LHCN-M2 (cell line): ENCODE measurements around the gene MAPK1IP1L. TPM values are rescaled to one million over a fixed set of nuclear protein-coding genes. Genes with fewer than 3 reads are reported as not detected.
A peak's percentile ranks its signal among the peaks of the same experiment; 100 is the strongest.
"Not testable (repeated sequence)": the region's sequence is repeated elsewhere in the genome, so short reads cannot be mapped to it uniquely, and the experiment has no call there.

Experiments
- DNase-seq: peaks from one replicate; pipeline ENCODE4 v3.0.0-alpha.2; 2012; ENCODE audit warnings: low read depth
- polyA plus RNA-seq: library from polyadenylated mRNA; unstranded; fragments of >200 nt; gene quantifications from one replicate; pipeline ENCODE4 v1.2.1, GENCODE V29; 2012; ENCODE audit warnings: missing spikeins
- total RNA-seq: library from RNA; depleted of rRNA; stranded (reverse); fragments of >200 nt; gene quantifications from 2 replicates; pipeline ENCODE4 v1.2.3, GENCODE V29; 2014; rRNA removed

Gene MAPK1IP1L
- 117 and 196 TPM in 2 replicates for total RNA-seq
- 57.4 TPM for polyA plus RNA-seq

DNA sequence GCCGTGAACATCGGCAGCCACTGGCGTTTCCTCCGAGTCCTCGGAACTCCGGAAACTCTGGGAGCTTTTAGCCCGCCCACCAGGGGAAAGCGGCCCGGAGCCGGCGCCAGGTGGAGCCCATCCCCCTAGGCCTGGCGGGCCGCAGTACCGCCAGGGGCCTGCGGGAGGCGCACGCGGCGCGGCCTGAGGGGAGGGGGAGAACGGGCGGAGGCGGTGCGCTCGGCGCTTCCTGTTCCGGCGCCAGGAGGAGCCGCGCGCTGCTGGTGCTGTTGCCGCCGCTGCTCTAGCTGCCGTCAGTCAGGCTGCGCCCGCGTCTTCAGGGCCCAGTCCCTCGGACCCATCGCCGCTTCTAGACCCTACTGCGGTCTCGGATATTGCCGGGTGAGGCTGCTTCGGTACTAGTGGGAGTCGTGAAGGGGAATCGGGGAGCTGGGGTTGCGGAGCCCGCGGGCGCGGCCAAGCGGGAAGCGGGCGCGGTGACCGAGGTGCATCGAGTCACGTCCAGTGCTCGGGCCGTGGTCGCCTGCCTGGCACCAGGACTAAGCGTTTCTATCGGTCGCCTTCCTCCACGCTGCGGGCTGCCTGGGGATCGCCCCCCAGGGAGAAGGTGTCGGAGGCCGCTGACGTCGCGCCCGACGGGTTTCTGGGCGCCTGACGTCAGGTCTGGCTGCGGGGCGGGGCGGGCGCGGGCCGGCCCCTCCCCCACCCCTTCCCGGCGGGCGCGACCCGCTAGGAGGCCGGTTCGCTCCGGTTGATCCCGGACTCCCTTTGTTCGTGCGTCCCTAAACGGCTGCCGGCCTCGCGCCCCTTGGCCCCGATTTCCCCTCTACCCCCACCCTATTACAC, at the start of gene MAPK1IP1L:
Gene MAPK1IP1L, plus strand, starts transcription at position 225 of the 846 bp plus-strand sequence. CDS start 10,037 bp downstream, outside the sequence.
- peak; percentile 91 for DNase-seq

DNA sequence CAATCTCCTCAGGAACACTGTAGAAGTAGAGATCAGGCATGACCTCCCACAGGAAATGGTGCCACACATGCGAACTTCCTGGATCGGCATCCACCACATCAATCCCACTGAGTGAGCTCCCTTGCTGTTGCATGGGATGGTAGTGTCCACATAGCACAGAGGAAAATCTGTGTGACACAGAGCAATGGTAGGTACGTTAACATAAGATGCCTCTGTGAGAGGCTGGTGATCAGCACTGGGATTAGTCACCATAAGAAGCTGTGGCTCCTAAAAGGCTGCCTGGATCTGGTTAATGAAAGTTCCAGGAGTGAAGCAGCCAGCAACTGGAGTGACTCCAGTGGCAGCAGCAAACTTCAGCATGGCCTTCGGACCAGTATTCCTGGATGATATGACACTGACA, 46.4 kb upstream of the MAPK1IP1L start:
- no peak for DNase-seq

DNA sequence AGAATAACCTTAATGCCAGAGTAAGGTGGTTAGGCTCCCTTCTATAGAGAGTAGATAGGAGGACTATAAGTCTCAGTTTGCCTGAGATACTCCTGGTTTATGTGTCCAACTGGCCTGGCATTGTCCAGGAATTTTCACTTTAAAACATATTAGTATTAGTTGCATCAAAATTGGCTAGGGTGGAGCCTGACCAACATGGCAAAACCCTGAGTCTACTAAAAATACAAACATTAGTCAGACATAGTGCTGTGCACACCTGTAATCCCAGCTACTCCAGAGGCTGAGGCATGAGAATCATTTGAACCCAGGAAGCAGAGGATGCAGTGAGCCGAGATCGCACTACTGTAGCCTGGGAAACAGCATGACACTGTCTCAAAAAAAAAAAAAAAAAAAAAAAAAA, 36.4 kb upstream of the MAPK1IP1L start:
- no peak for DNase-seq

DNA sequence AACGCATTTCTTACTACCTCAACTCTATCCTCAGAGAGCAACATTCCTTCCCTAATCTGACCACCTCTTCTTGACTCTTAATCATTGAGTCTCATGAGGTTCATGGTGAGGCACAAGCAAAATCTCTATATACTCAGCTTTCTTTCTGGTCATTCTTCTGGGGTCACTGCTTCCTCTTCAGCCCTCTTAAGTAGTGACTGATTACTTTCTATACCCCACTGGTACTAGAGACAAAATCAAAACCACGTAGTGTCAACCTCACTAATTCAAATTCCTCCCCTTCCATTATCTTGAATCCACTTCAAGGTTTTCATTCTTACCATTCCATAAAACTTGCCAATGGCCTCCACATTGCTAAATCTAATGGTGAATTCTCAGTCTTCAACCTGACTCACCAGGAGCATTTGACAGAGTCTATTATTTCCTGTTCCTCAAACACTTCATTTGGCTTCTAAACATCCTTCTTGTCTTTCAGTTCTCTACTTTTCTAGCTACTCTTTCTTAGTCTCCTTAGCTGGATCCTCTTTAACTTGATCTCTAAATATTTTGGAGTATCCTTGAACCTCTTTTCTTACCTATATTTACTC, 31.4 kb upstream of the MAPK1IP1L start:
- no peak for DNase-seq

DNA sequence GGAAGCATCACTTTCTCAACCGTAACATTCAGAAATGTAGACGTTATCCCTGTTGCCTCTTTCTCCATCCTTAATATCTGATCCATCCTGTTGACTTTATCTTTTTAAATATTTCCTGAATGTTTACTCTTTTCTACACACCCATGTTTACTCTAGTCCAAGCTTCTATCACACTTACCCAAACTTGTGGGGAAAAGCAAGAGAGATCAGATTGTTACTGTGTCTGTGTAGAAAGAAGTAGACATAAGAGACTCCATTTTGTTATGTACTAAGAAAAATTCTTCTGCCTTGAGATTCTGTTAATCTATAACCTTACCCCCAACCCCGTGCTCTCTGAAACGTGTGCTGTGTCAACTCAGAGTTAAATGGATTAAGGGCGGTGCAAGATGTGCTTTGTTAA, 27.1 kb upstream of the MAPK1IP1L start:
- not testable (repeated sequence) for DNase-seq

DNA sequence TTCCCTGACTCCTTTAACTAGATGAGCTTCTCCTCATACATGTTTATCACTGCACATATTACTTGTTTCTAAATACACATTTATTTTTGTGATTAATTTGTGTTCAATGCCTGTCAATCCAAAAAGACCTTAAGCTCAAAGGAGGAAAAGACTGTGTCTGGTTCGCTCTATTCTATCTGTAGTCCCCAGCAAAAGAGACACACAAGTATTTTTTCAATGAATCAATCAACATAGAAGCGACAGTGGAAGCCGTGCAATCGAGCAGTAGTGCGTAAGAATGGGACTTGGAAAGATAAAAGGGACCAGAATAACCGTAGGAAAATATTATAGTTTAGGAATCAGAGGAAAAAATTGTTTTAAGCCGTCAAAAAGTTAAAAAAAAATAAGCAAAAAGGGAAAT, 25.5 kb upstream of the MAPK1IP1L start:
- no peak for DNase-seq

DNA sequence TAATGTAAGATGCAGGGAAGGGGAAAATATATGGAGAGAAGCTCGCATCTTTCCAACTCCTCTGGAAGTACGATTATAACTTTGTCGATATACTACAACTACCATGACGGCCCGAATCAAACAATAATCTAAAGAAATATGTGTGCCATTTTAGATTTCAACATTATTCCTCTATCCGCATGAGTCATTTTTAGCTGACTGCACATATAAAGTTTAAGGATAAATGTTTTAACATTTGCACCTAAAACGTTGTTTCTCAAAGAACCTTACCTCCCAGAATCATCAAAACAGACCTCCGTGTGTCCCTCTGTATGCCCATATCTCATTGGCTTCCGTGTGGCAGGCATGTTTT, 25.0 kb upstream of the MAPK1IP1L start:
- DNase-seq: no peak

DNA sequence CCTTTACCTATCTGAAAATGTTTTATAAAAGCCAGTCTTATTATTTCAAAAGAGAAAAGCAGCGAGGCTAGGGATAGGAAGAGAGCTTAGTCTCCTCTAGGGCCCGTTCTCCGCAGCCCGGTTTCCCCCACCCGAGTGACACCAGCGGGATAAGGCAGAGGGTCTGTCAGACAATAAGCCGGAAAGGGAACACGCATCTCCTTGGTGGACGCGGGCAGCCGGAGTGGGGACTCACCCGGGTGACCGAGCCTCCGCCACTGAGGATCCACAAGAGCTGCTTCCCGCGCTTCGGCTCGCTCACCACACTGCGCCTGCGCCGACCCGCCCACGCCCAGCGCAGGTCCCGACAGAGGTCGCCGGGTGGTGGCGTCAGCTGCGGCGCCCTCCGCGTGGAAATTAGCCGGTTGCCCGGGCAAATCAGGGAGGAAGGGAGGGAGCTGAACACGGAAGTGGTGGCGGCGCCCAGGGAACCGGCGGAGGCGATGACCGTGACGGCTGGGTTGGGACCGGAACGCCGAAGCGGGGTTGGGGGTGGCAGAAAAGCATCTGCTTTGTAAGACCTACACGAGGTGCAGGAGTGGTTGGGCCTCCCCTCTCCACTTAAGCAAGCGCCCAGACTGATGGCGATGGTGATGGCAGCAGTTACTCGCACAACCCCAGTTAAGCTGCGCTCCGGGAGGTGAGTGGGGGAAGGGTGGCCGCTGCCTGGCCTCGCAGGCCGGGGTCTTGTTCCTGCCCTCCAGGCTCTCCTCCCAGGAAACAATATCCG, 24.5 kb upstream of the MAPK1IP1L start, which contains the start of the genes SOCS4 and WDHD1:
Gene SOCS4, plus strand, starts transcription at position 444 of the 769 bp plus-strand sequence. CDS start 15,806 bp downstream, outside the sequence.
Gene WDHD1, minus strand, starts transcription at position 307 of the 769 bp plus-strand sequence. CDS start 312 bp downstream, outside the sequence.
- peak; percentile 92 for DNase-seq

DNA sequence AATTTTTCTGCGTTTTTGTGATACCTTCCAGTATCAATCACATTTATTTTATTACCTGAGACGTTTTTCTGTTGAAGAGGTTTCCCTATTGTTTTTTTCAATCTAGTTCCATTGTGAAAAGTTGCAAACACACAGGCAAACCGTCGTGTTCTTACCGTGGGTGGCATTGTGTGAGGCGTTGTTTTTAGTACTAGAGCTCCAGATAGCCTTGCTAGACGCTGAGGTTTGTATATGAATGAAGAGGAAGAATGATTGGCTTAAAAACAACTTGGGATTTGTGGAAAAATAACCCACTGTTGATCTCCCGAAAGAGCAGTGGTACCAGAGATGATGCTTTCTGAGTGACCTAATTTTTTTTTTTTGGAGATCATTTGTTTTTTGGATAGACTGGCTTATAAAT, 23.4 kb upstream of the MAPK1IP1L start:
- DNase-seq: no peak

DNA sequence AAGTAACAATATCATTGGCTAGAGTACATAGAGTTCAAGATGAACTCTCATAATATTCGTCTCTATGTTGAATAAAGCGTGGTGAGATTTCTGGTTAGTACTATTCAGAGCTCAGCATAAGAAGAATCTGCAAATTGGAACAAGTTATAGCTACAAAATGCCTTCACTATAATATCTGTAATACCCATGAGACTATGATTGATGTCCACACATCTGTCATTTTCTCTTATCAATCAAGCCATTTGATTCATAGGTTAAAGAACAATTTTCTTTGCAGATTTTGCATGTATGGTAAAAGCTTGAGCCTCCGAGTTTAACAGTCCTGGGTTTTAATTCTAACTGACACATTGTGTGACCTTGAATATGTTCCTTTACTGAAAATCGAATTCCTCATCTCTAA, 23.0 kb upstream of the MAPK1IP1L start:
- no peak for DNase-seq

DNA sequence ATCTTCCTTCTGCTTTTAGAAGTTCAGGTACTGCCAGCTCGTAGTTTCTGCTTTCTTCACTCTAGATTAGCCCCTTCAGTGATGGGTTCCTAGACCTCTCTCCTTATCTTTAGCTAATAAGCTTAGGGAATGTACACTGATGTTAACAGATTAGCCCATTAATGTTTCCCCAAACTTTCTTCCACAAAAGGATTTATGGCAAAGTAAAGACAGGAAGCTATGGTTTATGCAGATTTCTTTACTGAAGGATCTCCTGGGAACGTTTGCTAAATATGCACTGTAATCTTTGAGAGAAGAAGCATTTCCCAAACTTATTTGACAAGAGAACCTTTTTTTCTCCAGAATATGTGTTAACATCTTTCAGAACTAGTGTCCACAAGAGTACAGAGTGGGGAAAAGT, 20.3 kb upstream of the MAPK1IP1L start:
- no peak for DNase-seq

DNA sequence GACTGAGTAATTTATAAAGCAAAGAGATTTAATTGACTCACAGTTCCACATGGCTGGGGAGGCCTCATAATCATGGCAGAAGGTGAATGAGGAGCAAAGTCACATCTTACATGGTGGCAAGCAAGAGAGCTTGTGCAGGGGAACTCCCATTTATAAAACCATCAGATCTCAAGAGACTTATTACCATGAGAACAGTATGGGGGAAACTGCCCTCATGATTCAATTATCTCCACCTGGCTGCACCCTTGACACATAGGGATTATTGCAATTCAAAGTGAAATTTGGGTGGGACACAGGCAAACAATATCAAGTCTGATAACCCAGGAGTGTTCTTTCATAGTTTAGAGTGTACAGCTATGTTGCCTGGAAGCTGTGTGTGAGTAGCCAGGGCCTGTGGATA, 13.5 kb upstream of the MAPK1IP1L start:
- not testable (repeated sequence) for DNase-seq

DNA sequence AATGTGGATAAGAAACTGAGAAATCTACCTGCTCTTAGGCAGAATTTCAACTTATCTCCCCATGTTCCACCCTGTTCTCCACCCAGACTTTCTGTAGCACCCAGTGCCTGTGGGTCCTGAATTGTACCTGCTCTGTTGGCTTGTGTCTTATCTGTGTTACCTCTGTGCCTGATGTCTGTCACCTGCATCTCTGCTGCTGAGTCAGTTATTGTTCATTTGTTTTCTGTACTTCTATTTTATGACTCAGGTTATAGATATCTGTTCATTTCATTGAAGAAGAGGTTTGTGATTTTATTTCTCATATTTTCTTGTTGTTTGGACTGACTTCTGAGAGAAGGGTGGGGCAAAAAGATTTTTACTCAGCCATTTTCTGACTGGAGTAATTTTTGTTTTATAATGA, 12.7 kb upstream of the MAPK1IP1L start:
- no peak for DNase-seq

DNA sequence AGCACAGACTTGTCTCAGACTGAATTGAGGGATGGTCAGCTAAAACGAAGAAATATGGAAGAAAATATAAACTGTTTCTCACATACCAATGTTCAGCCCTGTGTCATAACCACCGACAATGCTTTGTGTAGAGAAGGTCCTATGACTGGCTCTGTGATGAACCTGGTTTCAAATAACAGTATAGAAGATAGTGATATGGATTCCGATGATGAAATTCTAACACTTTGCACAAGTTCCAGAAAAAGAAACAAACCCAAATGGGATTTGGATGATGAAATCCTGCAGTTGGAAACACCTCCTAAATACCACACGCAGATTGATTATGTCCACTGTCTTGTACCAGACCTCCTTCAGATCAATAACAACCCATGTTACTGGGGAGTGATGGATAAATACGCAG, 7.9 kb upstream of the MAPK1IP1L start:
- no peak for DNase-seq

DNA sequence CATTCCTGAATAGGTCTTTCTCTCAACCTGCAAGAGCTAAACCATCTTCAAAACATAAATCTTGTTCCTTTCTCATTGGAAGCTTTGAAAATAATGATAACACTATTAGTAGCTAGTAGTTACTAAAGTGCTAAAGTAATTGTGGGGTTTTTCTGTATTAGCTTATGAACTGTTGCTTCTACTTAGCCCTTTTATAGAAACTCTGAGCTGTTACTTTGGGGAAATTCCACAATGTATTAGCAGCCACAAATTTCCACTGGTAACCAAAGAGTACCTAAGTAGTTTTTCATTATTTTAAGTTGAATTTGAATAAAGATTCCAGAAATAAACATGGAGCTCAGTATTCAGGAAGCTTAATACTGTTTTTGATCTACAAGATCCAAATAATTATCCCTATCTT, 6.4 kb upstream of the MAPK1IP1L start:
- DNase-seq: no peak

DNA sequence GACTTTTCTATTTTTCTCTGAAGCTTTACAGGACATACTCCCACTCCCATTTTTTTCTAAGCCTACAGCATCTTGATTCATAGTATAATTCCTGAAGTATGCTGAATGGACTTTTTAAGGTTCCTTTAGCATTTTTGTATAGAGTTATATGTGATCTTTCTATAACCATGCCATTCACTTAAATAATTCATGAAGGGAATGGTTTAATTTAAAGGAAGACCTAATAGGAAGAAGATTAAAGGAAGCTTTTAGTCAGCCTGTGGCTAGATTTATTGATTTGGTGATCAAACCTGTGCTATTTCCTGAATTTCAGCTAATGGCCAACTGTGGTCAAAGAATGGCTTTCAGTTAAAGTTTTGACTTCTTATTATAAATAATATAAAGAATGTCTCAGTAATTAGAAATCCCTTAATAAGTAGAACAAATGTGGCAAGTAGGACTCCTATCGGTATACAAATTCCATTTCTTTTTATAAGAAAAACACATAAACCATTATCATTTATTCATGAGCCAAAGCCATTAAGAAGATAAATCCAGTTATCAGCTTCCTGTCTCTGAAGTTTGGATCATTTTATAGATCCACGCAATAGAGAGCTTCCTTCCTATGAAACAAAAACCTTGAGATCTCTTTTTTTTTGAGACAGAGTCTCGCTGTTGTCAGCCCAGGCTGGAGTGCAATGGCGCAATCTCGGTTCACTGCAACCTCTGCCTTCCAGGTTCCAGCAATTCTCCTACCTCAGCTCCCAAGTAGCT, 4.0 kb upstream of the MAPK1IP1L start:
- no peak for DNase-seq

DNA sequence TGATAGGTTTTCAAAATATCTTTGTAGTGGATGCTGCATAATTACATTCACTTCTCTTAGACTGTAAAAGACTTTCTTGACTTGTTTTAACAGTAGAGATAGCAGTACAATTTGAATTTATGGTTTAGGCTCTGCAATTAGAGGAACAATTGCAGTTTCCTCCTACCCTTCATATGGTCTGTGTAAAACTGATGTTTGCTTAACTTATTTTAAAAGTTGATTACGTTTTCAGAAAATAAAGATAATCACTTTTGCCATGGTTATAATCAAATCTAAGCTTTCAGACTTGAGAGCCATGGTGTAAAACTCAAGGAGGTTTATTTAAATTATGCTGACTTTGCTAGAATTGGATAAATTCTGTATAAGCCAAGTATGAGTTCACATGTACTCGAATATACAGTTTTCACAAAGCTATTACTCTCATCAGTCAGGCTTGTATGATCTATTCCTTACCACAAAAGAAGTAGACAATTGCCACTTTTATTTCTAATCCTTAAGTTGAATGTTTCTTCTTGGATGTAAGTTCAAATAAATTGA, 2.5 kb upstream of the MAPK1IP1L start:
- DNase-seq: no peak

DNA sequence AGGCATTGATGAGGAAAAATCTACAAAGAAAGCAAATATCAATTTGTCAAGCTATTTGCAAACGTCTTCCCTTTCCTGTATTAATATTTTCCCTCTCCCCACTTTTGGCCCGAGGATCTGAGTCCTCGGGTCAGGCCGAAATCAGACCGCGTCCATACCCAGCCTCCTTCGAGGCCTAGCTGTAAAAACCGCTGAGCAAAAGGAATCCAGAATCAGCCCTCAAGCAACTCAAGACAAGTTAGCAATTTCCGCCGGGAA, 353 bp upstream of the MAPK1IP1L start:
- DNase-seq: no peak

DNA sequence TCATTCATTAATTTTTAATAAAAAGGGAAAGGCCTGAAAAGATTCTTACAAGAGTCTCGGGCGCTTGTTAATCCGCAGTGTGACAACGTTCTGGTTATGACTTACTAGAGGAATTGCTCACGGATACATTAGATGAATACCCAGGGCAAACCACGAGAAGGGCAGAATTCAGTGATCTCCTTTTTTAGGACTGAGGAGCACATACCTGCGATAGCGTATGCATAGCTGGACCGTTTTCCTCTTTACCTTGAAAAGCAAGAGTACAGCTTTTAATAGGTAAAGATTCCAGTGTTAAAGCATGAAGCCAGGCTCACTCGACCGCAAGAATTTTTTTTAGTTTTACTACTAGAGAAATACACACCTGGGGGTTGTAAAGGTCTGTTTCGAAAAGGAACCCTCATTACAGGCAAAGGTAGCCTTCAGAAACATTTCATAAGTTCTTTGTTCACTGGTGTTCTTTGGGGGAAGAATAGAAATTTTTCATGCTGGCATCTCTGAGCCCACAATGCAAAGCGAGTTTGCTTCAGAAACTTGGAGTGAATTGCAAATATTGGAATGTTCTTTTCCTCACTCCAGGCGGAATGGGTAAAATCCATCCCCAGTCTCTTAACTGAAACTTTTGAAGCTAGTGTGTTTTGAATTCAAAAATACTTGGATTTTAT, 953 bp downstream of the MAPK1IP1L start:
- DNase-seq: peak; percentile 31

DNA sequence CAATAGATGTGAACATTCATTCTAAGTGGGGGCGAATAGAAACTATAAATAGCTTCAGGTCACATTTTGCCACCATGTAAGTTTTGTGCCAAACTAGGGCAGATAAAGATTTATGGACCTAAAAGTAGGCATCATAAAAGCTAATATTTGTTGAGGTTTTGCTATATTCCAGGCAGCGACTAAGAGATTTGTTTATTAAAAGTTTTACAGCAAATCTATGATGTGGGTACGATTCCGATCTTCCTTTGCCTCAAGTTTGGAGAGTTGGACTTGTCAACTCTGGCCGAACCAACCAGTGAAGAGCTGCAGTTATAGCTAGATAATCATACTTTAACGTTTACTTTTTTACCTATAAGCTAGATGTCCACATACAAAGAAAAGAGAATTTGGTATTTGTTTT, 1.6 kb downstream of the MAPK1IP1L start:
- no peak for DNase-seq

DNA sequence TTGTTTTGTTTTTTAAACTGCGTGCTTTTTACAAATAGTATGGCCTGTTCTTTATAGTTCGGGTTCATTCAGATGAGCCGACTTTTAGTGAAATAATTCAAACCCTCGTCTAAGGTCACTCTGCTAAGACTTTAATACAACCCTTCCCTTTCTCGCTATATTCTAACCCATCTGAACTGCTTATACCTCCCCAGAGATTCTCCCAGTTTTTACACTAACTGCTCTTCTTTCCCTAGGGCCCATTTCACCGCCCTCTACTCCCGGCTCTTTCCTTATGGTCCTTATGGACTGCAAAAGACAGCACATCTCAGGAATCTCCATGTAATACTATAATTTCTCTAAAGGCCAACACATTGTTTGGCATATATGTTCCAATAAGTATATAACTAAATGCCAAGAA, 2.1 kb downstream of the MAPK1IP1L start:
- DNase-seq: no peak
